ENCODE results near the gene PLEKHO2.

The PLEKHO2 gene

DNA sequence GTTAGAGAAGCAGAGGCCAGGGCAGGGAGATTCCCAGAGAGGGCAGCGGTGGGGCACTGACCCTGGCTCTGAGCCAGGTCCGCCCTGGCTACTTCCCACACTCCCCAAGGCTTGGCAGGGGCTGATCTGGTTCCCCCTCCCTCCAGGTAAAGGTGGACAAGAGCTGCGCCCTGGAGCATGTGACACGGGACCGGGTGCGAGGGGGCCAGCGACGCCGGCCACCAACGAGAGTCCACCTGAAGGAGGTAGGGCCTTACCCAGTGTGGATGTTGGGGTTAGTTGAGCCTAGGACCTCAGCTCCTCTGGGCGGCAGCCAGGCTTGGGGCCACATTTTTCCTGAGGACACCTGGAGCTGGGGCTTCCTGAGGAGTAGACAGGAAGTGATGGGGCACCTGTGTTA, 19.6 kb downstream of the PLEKHO2 start:
- no peak for TF ChIP-seq SIN3A (IDR thresholded peaks at IDR 0.05; ENCODE audit: borderline replicate concordance, insufficient read depth, low read length)
- TF ChIP-seq POLR2AphosphoS5 (IDR thresholded peaks at IDR 0.05; ENCODE audit: low read depth, low read length), result no peak
- TF ChIP-seq, protein P1, sequence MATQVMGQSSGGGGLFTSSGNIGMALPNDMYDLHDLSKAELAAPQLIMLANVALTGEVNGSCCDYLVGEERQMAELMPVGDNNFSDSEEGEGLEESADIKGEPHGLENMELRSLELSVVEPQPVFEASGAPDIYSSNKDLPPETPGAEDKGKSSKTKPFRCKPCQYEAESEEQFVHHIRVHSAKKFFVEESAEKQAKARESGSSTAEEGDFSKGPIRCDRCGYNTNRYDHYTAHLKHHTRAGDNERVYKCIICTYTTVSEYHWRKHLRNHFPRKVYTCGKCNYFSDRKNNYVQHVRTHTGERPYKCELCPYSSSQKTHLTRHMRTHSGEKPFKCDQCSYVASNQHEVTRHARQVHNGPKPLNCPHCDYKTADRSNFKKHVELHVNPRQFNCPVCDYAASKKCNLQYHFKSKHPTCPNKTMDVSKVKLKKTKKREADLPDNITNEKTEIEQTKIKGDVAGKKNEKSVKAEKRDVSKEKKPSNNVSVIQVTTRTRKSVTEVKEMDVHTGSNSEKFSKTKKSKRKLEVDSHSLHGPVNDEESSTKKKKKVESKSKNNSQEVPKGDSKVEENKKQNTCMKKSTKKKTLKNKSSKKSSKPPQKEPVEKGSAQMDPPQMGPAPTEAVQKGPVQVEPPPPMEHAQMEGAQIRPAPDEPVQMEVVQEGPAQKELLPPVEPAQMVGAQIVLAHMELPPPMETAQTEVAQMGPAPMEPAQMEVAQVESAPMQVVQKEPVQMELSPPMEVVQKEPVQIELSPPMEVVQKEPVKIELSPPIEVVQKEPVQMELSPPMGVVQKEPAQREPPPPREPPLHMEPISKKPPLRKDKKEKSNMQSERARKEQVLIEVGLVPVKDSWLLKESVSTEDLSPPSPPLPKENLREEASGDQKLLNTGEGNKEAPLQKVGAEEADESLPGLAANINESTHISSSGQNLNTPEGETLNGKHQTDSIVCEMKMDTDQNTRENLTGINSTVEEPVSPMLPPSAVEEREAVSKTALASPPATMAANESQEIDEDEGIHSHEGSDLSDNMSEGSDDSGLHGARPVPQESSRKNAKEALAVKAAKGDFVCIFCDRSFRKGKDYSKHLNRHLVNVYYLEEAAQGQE (IDR thresholded peaks at IDR 0.05; ENCODE audit: insufficient read depth in 1 of 2, low read depth in 2 of 2, low read length in 2 of 2), result no peak
- TF ChIP-seq FOXP2 (optimal IDR thresholded peaks at IDR 0.05; ENCODE audit: borderline replicate concordance, extremely low read depth, extremely low read length, insufficient read depth), result no peak
- no peak for TF ChIP-seq TAF1 (IDR thresholded peaks at IDR 0.05; ENCODE audit: borderline replicate concordance, insufficient read depth, low read length)

DNA sequence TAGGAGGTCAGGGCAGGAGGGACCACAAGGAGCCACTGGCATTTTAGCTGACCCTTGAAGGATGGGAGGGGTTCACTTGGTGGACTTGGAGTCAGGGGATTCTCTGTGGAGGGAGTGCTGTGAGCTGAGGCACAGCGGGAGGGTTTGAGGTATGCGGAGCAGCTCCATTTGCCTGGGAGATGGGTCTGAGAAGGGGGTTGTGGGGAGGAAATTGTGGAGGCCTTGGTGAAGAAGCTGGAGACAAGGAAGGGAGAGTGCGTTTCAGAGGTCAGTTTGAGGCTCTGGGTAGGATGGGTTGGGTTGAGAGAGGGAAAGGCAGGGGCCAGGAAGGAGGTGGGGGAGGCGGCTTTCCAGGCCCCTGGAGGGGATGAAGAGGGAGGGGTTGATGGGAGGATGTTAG, 20.2 kb downstream of the PLEKHO2 start:
- no peak for TF ChIP-seq FOXP2 (optimal IDR thresholded peaks at IDR 0.05; ENCODE audit: borderline replicate concordance, extremely low read depth, extremely low read length, insufficient read depth)
- no peak for TF ChIP-seq SIN3A (IDR thresholded peaks at IDR 0.05; ENCODE audit: borderline replicate concordance, insufficient read depth, low read length)
- no peak for TF ChIP-seq TAF1 (IDR thresholded peaks at IDR 0.05; ENCODE audit: borderline replicate concordance, insufficient read depth, low read length)
- TF ChIP-seq, protein P1 (IDR thresholded peaks at IDR 0.05; ENCODE audit: insufficient read depth in 1 of 2, low read depth in 2 of 2, low read length in 2 of 2), result no peak
- no peak for TF ChIP-seq POLR2AphosphoS5 (IDR thresholded peaks at IDR 0.05; ENCODE audit: low read depth, low read length)

DNA sequence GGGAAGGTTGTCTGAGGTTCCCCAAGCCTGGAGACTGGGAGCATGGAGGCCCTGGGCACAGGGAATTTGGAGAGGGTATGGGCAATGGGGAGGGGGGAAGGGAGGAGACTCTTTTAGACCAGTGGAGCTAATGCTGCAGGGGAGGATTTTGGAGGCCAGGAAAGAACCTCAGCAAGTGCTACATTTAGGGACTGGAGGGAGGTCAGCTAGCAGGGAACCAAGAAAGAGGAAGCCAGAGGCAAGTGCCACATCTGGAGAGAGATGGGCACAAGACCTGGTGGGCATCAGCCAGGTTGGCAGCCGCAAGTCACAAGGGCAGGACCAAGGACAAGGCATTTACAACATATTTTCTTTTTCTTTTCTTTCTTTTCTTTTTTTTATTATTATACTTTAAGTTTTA, 20.7 kb downstream of the PLEKHO2 start:
- TF ChIP-seq, protein P1 (IDR thresholded peaks at IDR 0.05; ENCODE audit: insufficient read depth in 1 of 2, low read depth in 2 of 2, low read length in 2 of 2), result no peak
- TF ChIP-seq TAF1 (IDR thresholded peaks at IDR 0.05; ENCODE audit: borderline replicate concordance, insufficient read depth, low read length) (no peak), FOXP2 (optimal IDR thresholded peaks at IDR 0.05; ENCODE audit: borderline replicate concordance, extremely low read depth, extremely low read length, insufficient read depth) (no peak), POLR2AphosphoS5 (IDR thresholded peaks at IDR 0.05; ENCODE audit: low read depth, low read length) (no peak), SIN3A (IDR thresholded peaks at IDR 0.05; ENCODE audit: borderline replicate concordance, insufficient read depth, low read length) (no peak)

DNA sequence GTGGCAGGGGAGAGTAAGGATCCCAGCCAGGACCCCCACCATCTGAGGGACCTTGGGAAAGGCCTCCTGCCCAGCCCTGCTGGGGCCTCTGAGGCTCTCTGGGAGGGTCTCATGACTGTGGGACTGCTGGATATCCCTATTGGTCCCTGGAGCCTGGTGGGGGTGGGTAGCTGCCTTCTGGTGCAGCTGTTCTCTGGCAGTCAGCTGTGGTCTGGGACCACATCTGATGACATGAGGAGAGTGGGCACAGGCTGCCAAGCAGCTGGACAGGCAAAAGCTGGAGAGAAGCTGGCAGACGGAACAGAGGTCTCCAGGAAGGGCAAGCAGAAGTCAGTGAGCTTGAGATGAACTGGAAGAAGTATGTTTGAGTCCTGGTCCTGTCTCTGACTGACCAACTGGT, 22.4 kb downstream of the PLEKHO2 start:
- TF ChIP-seq TAF1 (IDR thresholded peaks at IDR 0.05; ENCODE audit: borderline replicate concordance, insufficient read depth, low read length) (no peak), FOXP2 (optimal IDR thresholded peaks at IDR 0.05; ENCODE audit: borderline replicate concordance, extremely low read depth, extremely low read length, insufficient read depth) (no peak), POLR2AphosphoS5 (IDR thresholded peaks at IDR 0.05; ENCODE audit: low read depth, low read length) (no peak), SIN3A (IDR thresholded peaks at IDR 0.05; ENCODE audit: borderline replicate concordance, insufficient read depth, low read length) (no peak)
- TF ChIP-seq, protein P1 (IDR thresholded peaks at IDR 0.05; ENCODE audit: insufficient read depth in 1 of 2, low read depth in 2 of 2, low read length in 2 of 2), result no peak

Measured in PFSK-1 (cell line).